Effector memory CD8-positive, alpha-beta T cell (primary cell): Measurements from ENCODE around the gene C19orf53.

Experiments
- ATAC-seq: fragments of 150-1000 bp; cut with Tn5 transposase; replicated peaks from 2 replicates; pipeline ENCODE4 v1.10.0; 2021; ENCODE audit warnings: mild to moderate bottlenecking, moderate library complexity
- DNase-seq, 3 experiments: peaks; one replicate each; pipeline ENCODE4 v3.0.0; 2021
- H3K27ac Mint-ChIP-seq, 2 donors: one replicate each; pipeline ENCODE4 v1.8.0; 2022; ENCODE audit warnings: mild to moderate bottlenecking in 2 of 2, mixed read lengths in 2 of 2, moderate library complexity in 2 of 2
- H3K27me3 Mint-ChIP-seq, 2 donors: one replicate each; pipeline ENCODE4 v1.8.0; 2022; ENCODE audit warnings: mixed read lengths in 2 of 2
- H3K36me3 Mint-ChIP-seq: one replicate; pipeline ENCODE4 v1.8.0; 2022; ENCODE audit warnings: mild to moderate bottlenecking, moderate library complexity, mixed read lengths; ENCODE audit not compliant: insufficient read depth
- H3K4me1 Mint-ChIP-seq, 2 donors: one replicate each; pipeline ENCODE4 v1.8.0; 2022; ENCODE audit warnings: low read depth in 2 of 2, mixed read lengths in 2 of 2
- H3K4me3 Mint-ChIP-seq, 2 donors: one replicate each; pipeline ENCODE4 v1.8.0; 2022; ENCODE audit warnings: mild to moderate bottlenecking in 2 of 2, mixed read lengths in 2 of 2, moderate library complexity in 2 of 2
- H3K9me3 Mint-ChIP-seq, 2 donors: one replicate each; pipeline ENCODE4 v1.8.0; 2022; ENCODE audit warnings: mixed read lengths in 2 of 2

C19orf53 gene

GRCh38 chr19:13813147-13813546 is 38.9 kb downstream of the C19orf53 start:
- no peaks in the 10 kb centered on the region for H3K9me3 Mint-ChIP-seq
- H3K27me3 Mint-ChIP-seq, result no peaks in the 10 kb centered on the region
- H3K36me3 Mint-ChIP-seq, result peaks cover 12% of the 10 kb centered on the region
- ATAC-seq (no peak), DNase-seq (no peak)
- peaks cover 4 to 11% of the 10 kb centered on the region in 2 donors for H3K4me1 Mint-ChIP-seq
- no peak overlapping the region for H3K27ac Mint-ChIP-seq
- no peak overlapping the region for H3K4me3 Mint-ChIP-seq

- Mint-ChIP-seq H3K9me3 (no peaks in the 10 kb centered on the region), H3K27me3 (no peaks in the 10 kb centered on the region), H3K4me3 (no peak overlapping the region), H3K27ac (no peak overlapping the region), H3K4me1 (peaks cover 4 to 12% of the 10 kb centered on the region in 2 donors), H3K36me3 (peaks cover 15% of the 10 kb centered on the region)
- ATAC-seq, result no peak
- DNase-seq, result no peak
Measured at GRCh38 chr19:13814550-13814949, 40.3 kb downstream of the C19orf53 start.

DNA sequence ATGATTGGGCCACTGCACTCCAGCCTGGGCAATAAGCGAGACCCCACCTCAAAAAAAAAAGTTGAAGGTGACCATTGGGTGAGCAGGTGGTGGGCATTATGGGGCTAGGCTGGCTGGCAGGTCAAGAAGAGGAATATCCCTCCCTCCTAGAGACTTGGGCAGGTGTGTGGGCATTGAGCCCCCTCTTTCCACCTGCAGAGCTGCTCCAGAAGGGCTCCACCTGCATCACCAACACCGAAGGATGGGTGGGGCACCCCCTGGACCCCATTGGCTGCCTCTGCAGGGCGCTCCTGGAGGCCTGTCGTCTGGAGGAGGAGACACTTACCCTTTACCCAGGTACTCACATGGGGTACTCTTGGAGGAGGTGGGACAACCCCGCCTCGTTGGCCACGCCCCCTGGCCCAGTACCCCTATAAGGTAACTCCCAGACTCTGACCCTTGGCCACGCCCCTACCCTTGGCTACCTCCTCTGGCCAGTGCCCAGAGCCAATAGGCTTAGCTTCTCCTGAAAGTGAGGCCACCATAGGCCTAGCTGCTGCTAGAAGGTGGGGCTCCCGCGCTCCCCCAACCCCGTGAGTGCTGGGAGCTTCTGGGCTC is 42.9 kb downstream of the C19orf53 start:
- ATAC-seq (peak; percentile 70), DNase-seq (no peak)
- Mint-ChIP-seq H3K36me3 (peaks cover 9% of the 10 kb centered on the region), H3K27me3 (no peaks in the 10 kb centered on the region), H3K4me1 (peaks cover 4 to 12% of the 10 kb centered on the region in 2 donors), H3K9me3 (no peaks in the 10 kb centered on the region), H3K4me3 (peak overlapping the region in 1 of 2 donors; percentile 64), H3K27ac (peak overlapping the region in 1 of 2 donors; percentile 46)

DNA sequence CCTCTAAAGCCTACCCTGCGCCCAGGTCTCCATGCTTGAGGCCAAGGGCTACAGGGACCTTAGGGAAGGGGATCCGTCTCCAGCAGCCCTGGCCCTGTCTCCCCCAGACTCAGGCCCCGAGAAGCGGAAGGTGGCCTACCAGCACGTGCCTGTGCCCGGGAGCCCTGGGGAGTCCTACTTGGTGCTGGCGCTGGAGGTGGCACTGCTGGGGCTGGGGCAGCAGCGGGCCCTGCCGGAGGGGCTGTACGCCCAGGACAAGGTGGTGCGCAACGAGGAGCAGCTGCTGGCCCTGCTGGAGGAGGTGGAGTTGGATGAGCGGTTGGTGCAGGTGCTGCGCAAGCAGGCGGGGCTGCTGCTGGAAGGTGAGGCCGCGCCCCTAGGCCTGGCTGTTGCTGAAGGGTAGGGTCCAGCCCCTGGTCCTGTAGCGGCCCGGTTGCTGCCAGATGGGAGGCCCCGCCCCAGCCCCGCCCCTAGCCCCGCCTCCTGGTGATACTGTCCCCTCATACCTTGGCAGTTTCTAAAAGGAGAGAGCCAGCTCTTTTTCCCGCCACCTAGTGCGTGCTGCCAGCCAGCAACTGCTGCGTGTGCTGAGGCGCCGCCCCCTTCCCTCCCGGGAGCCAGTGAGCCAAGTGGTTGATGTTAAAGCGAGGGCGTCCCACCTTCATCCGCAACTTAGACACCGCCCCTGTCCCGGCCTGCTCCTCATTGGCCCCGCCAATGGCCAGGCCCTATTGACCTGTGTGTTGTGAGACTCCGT is 43.5 kb downstream of the C19orf53 start:
- H3K27ac Mint-ChIP-seq, result peak overlapping the region in 1 of 2 donors; percentile 46
- no peaks in the 10 kb centered on the region for H3K9me3 Mint-ChIP-seq
- H3K4me1 Mint-ChIP-seq, result peaks cover 4 to 12% of the 10 kb centered on the region in 2 donors
- H3K36me3 Mint-ChIP-seq, result peaks cover 9% of the 10 kb centered on the region
- no peak for DNase-seq
- peak overlapping the region in 1 of 2 donors; percentile 64 for H3K4me3 Mint-ChIP-seq
- peak; percentile 75 for ATAC-seq
- H3K27me3 Mint-ChIP-seq, result no peaks in the 10 kb centered on the region

GRCh38 chr19:13819238-13819637 is 45.0 kb downstream of the C19orf53 start:
- H3K4me1 Mint-ChIP-seq, result peaks cover 4 to 12% of the 10 kb centered on the region in 2 donors
- ATAC-seq (no peak), DNase-seq (no peak)
- no peaks in the 10 kb centered on the region for H3K27me3 Mint-ChIP-seq
- H3K36me3 Mint-ChIP-seq, result peaks cover 6% of the 10 kb centered on the region
- no peak overlapping the region for H3K4me3 Mint-ChIP-seq
- H3K9me3 Mint-ChIP-seq, result no peaks in the 10 kb centered on the region
- no peak overlapping the region for H3K27ac Mint-ChIP-seq

- no peaks in the 10 kb centered on the region for H3K9me3 Mint-ChIP-seq
- H3K4me3 Mint-ChIP-seq, result no peak overlapping the region
Measured at GRCh38 chr19:13821292-13821691, 47.0 kb downstream of the C19orf53 start.

GRCh38 chr19:13823256-13823655 is 49.0 kb downstream of the C19orf53 start:
- H3K27me3 Mint-ChIP-seq, result no peaks in the 10 kb centered on the region
- H3K9me3 Mint-ChIP-seq, result no peaks in the 10 kb centered on the region
- no peak overlapping the region for H3K4me3 Mint-ChIP-seq
- H3K4me1 Mint-ChIP-seq, result peaks cover 3 to 4% of the 10 kb centered on the region in 2 donors
- peaks cover 22% of the 10 kb centered on the region for H3K36me3 Mint-ChIP-seq
- H3K27ac Mint-ChIP-seq, result no peak overlapping the region
- DNase-seq (no peak), ATAC-seq (no peak)

More at GRCh38 chr19:13821292-13821691, 47.0 kb downstream of the C19orf53 start:
- Mint-ChIP-seq H3K36me3 (peaks cover 14% of the 10 kb centered on the region), H3K27me3 (no peaks in the 10 kb centered on the region), H3K27ac (no peak overlapping the region), H3K4me1 (peaks cover 0 to 8% of the 10 kb centered on the region in 2 donors)
- DNase-seq (no peak), ATAC-seq (no peak)

- Mint-ChIP-seq H3K27me3 (no peaks in the 10 kb centered on the region), H3K9me3 (no peaks in the 10 kb centered on the region), H3K36me3 (peaks cover 23% of the 10 kb centered on the region), H3K4me1 (peaks cover 3 to 4% of the 10 kb centered on the region in 2 donors), H3K4me3 (no peak overlapping the region), H3K27ac (peak overlapping the region; percentile 50 to 67)
- DNase-seq (no peak), ATAC-seq (no peak)
Measured at GRCh38 chr19:13823901-13824300, 49.6 kb downstream of the C19orf53 start.

DNA sequence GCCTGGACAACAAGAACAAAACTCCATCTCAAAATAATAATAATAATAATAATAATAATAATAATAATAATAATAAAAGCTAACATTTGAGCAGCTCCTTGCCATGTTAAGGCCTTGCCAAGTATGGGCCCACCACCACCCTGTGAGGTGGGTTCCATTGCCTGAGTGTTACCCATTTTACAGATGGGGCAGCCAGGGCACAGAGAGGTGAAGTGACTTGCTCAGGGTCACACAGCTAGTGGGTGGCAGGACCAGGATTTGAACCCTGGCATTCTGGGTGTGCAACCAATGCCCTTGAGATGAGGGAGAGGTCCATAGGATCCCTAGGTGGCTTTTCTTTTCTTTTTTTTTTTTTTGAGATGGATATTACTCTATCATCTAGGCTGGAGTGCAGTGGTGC is 50.4 kb downstream of the C19orf53 start:
- Mint-ChIP-seq H3K4me1 (peaks cover 3 to 4% of the 10 kb centered on the region in 2 donors), H3K27ac (no peak overlapping the region), H3K36me3 (peaks cover 29% of the 10 kb centered on the region), H3K27me3 (no peaks in the 10 kb centered on the region), H3K4me3 (no peak overlapping the region), H3K9me3 (no peaks in the 10 kb centered on the region)
- no peak for ATAC-seq
- DNase-seq, result no peak

DNA sequence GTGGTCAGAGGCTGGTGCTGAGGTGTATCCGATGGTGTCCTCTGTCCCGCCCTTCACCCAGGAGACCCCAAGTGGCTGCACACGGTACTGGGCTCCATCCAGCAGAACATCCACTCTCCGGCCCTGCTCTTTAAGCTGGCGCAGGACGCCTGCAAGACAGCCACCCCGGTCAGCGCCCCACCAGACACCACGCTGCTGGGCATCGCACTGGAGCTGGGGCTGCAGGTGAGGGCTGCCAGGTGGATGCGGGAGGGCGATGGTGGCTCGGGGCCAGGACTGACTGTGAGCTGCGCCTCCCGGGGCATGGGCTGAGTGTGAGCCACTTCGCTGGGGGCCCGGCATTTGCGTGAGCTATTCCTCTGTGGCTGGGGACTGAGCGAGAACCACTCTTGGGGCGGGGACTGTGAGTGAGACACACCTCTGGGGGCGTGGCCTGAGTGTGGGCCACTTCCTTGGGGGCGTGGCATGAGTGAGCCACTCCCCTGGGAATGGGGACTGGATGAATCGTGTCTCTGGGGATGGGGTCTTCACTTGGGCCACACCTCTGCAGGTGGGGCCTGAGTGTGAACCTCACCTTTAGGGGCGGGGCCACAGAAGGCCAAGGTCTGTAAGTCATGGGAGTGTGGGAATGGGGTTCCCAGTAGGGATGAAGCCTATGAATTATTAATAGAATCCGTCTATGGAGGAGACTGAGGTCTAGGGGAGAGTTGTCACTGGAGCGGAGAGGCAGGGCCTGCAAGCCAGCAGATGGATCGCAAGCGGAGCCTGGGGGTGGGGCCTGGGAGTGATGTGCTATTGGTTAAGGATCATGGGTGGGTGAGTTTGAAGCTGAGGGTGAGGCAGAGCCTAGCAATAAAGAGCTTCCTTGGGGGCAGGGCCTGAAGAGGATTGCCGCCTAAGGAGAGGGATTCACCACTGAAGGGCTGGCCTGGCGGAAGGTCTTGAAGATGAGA is 51.5 kb downstream of the C19orf53 start:
- DNase-seq (no peak), ATAC-seq (no peak)
- Mint-ChIP-seq H3K27me3 (no peaks in the 10 kb centered on the region), H3K36me3 (peaks cover 39% of the 10 kb centered on the region), H3K4me3 (no peak overlapping the region), H3K27ac (peak overlapping the region; percentile 35 to 100), H3K4me1 (peaks cover 3 to 4% of the 10 kb centered on the region in 2 donors), H3K9me3 (no peaks in the 10 kb centered on the region)

GRCh38 chr19:13826652-13827235 is 52.5 kb downstream of the C19orf53 start:
- Mint-ChIP-seq H3K27me3 (no peaks in the 10 kb centered on the region), H3K4me1 (peaks cover 3 to 6% of the 10 kb centered on the region in 2 donors), H3K27ac (peak overlapping the region in 1 of 2 donors; percentile 100), H3K9me3 (no peaks in the 10 kb centered on the region), H3K36me3 (peaks cover 49% of the 10 kb centered on the region), H3K4me3 (no peak overlapping the region)
- DNase-seq, result no peak
- no peak for ATAC-seq

- no peaks in the 10 kb centered on the region for H3K9me3 Mint-ChIP-seq
- H3K27ac Mint-ChIP-seq, result peak overlapping the region in 1 of 2 donors; percentile 100
- H3K4me3 Mint-ChIP-seq, result no peak overlapping the region
- no peak for ATAC-seq
- peaks cover 3 to 9% of the 10 kb centered on the region in 2 donors for H3K4me1 Mint-ChIP-seq
- no peak for DNase-seq
- peaks cover 56% of the 10 kb centered on the region for H3K36me3 Mint-ChIP-seq
- H3K27me3 Mint-ChIP-seq, result no peaks in the 10 kb centered on the region
Measured at GRCh38 chr19:13827656-13828055, 53.4 kb downstream of the C19orf53 start.
